Measurements from ENCODE around the gene TCF12.

- TF ChIP-seq, protein P1, sequence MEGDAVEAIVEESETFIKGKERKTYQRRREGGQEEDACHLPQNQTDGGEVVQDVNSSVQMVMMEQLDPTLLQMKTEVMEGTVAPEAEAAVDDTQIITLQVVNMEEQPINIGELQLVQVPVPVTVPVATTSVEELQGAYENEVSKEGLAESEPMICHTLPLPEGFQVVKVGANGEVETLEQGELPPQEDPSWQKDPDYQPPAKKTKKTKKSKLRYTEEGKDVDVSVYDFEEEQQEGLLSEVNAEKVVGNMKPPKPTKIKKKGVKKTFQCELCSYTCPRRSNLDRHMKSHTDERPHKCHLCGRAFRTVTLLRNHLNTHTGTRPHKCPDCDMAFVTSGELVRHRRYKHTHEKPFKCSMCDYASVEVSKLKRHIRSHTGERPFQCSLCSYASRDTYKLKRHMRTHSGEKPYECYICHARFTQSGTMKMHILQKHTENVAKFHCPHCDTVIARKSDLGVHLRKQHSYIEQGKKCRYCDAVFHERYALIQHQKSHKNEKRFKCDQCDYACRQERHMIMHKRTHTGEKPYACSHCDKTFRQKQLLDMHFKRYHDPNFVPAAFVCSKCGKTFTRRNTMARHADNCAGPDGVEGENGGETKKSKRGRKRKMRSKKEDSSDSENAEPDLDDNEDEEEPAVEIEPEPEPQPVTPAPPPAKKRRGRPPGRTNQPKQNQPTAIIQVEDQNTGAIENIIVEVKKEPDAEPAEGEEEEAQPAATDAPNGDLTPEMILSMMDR (IDR thresholded peaks at IDR 0.05): no peak
- no peak for TF ChIP-seq POLR2A (IDR thresholded peaks at IDR 0.05)
Measured at GRCh38 chr15:56967336-56967735, 48.9 kb downstream of the TCF12 start.
